WTC11 (cell line): ENCODE measurements around the gene CBX2.

Experiments
- FOXJ3 ChIP-seq: sonication (generic); formaldehyde crosslinking; IDR thresholded peaks from 2 replicates; pipeline ENCODE4 v1.9.0; 2021; ENCODE audit warnings: missing genetic modification reagents, mild to moderate bottlenecking, borderline replicate concordance
- TF ChIP-seq, protein P1 (sequence below): sonication (generic); formaldehyde crosslinking; IDR thresholded peaks from 2 replicates; pipeline ENCODE4 v1.8.0; 2022; ENCODE audit warnings: mild to moderate bottlenecking, missing genetic modification reagents
- TF ChIP-seq, protein P2 (sequence below): sonication (generic); formaldehyde crosslinking; IDR thresholded peaks from 2 replicates; pipeline ENCODE4 v1.8.0; 2022; ENCODE audit warnings: mild to moderate bottlenecking, missing genetic modification reagents

DNA sequence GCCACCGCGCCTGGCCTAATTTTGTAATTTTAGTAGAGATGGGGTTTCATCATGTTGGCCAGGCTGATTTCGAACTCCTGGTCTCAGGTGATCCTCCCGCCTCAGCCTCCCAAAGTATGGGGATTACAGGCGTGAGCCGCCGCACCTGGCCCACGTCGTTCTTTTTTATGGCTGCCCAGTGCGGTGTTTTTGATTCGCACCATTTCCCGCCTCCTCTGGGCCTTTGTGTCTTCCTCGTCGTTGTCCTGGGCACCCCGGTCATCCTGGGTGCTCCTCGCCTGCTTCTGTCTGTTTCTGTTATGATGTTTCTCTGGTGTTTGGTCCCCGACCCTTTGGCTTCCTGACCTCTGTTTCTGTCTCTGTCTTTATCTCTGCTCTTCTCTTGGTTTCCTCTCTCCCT is 46.3 kb downstream of the CBX2 start:
- TF ChIP-seq, protein P1, sequence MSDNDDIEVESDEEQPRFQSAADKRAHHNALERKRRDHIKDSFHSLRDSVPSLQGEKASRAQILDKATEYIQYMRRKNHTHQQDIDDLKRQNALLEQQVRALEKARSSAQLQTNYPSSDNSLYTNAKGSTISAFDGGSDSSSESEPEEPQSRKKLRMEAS (CRISPR knock-in tag): no peak
- TF ChIP-seq FOXJ3 (CRISPR knock-in tag): no peak
- TF ChIP-seq, protein P2, sequence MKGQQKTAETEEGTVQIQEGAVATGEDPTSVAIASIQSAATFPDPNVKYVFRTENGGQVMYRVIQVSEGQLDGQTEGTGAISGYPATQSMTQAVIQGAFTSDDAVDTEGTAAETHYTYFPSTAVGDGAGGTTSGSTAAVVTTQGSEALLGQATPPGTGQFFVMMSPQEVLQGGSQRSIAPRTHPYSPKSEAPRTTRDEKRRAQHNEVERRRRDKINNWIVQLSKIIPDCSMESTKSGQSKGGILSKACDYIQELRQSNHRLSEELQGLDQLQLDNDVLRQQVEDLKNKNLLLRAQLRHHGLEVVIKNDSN (CRISPR knock-in tag): no peak
